ENCODE results near the gene CYP27C1.

CYP27C1 gene

DNA sequence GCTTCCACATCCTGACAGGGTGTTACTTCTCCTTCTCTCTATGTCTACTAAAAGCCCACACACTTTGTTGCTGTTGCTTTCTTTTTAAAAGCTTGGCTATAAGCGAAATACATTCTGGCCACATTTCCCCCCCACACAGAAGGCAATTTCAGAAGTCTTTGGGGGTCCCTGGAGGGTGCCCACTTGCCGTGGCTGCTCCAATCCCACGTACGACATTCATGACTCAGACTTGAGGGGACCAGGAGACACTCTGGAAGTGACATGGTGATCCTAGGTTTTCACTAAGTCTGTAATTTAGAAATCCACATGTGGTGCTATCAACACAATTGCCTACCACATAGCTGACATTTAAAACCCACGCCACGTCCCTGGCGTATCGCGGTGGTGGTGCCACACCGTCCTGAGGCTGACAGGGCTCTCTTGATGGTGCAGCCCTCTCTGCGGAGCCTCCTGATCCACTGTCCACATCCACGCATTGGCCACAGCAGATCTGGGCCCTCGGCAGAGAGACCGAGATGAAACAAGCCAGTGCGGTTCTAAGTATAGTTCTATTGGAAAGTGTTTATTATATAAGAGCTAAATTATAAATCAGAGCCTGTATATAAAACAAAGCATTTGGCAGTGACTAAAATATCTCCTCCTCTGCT is 42.4 kb downstream of the CYP27C1 start:
- H4K20me1 ChIP-seq (ENCODE audit: control insufficient read depth, insufficient read depth, low read depth, low read length), result no peaks in the 10 kb centered on the region
- H3K9me2 ChIP-seq (replicated peaks; ENCODE audit: control insufficient read depth, low read length), result no peaks in the 10 kb centered on the region
- H3F3A ChIP-seq (ENCODE audit: control insufficient read depth, insufficient read depth), result no peaks in the 10 kb centered on the region
- H3K4me1 ChIP-seq (ENCODE audit: control insufficient read depth, low read length), result no peaks in the 10 kb centered on the region
- H3K4me2 ChIP-seq (ENCODE audit: low read length), result no peak overlapping the region
- TF ChIP-seq, protein P1, sequence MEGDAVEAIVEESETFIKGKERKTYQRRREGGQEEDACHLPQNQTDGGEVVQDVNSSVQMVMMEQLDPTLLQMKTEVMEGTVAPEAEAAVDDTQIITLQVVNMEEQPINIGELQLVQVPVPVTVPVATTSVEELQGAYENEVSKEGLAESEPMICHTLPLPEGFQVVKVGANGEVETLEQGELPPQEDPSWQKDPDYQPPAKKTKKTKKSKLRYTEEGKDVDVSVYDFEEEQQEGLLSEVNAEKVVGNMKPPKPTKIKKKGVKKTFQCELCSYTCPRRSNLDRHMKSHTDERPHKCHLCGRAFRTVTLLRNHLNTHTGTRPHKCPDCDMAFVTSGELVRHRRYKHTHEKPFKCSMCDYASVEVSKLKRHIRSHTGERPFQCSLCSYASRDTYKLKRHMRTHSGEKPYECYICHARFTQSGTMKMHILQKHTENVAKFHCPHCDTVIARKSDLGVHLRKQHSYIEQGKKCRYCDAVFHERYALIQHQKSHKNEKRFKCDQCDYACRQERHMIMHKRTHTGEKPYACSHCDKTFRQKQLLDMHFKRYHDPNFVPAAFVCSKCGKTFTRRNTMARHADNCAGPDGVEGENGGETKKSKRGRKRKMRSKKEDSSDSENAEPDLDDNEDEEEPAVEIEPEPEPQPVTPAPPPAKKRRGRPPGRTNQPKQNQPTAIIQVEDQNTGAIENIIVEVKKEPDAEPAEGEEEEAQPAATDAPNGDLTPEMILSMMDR (IDR thresholded peaks at IDR 0.05; ENCODE audit: low read depth, low read length, poor library complexity, severe bottlenecking), result no peak
- TF ChIP-seq EZH2phosphoT487 (IDR thresholded peaks at IDR 0.05; ENCODE audit: borderline replicate concordance, low read length), result no peak
- no peaks in the 10 kb centered on the region for H3K9me3 ChIP-seq (ENCODE audit: control insufficient read depth, insufficient read depth, low read length)
- no peak overlapping the region for H3K4me3 ChIP-seq (ENCODE audit: low read length)
- H3K27ac ChIP-seq (ENCODE audit: low read depth, low read length), result no peak overlapping the region
- H3K36me3 ChIP-seq (ENCODE audit: control insufficient read depth, low read length), result no peaks in the 10 kb centered on the region
- H3K27me3 ChIP-seq (ENCODE audit: control insufficient read depth, low read length), result peaks cover 8% of the 10 kb centered on the region; the same call in 1 of the 2 replicates
- no peaks in the 10 kb centered on the region for H3K79me2 ChIP-seq (ENCODE audit: control insufficient read depth, low read length)

DNA sequence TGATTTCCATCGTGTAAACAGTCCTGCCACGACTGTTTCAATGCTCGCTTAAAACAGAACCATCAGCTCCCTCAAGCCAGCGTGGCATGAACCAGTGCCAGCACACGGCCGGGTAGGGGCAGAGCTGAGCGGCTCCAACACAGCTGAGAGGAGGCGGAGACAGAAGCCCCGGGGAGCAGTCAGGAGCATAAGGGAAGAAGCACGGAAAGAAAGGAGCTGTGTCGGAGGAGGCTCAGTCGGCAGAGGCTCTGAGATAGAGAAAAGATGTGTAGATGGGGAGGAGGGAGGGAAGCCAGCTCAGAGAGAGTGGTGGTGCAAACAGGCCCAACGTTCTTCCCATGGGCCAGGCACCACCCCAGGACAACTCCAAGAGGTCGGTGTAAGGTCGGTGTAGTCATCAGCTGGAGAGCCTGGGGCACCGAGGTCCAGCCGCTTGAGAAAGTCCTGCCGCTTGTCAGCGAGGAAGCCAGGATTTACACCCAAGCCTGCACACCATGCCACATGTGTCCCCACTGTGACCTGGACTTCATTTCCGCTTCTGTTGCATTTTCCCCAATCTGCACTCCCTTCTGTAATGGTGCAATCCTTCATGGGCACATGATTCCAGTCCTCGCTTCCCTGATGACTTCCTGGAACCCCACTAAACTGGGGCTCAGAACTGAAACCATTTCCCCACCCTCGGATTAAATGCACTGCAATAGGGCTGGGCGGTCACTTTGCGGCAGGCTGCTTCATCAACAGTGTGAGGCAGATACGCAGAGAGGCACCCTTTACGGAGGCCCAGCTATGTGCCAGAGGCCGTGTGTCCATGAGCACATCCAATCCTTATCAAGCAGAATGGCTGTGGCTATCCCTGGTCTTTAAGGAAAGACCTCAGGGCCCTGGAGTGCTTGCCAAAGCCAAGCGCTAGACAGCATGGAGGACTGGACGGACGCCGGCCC is 43.5 kb downstream of the CYP27C1 start:
- H3K9me3 ChIP-seq (ENCODE audit: control insufficient read depth, insufficient read depth, low read length), result no peaks in the 10 kb centered on the region
- H3K4me1 ChIP-seq (ENCODE audit: control insufficient read depth, low read length), result no peaks in the 10 kb centered on the region
- TF ChIP-seq, protein P1 (IDR thresholded peaks at IDR 0.05; ENCODE audit: low read depth, low read length, poor library complexity, severe bottlenecking), result no peak
- TF ChIP-seq EZH2phosphoT487 (IDR thresholded peaks at IDR 0.05; ENCODE audit: borderline replicate concordance, low read length), result no peak
- H3K4me3 ChIP-seq (ENCODE audit: low read length), result no peak overlapping the region
- no peaks in the 10 kb centered on the region for H3F3A ChIP-seq (ENCODE audit: control insufficient read depth, insufficient read depth)
- no peaks in the 10 kb centered on the region for H4K20me1 ChIP-seq (ENCODE audit: control insufficient read depth, insufficient read depth, low read depth, low read length)
- no peak overlapping the region for H3K4me2 ChIP-seq (ENCODE audit: low read length)
- no peaks in the 10 kb centered on the region for H3K9me2 ChIP-seq (replicated peaks; ENCODE audit: control insufficient read depth, low read length)
- H3K27me3 ChIP-seq (ENCODE audit: control insufficient read depth, low read length), result peaks cover 7% of the 10 kb centered on the region; the same call in 1 of the 2 replicates
- no peaks in the 10 kb centered on the region for H3K79me2 ChIP-seq (ENCODE audit: control insufficient read depth, low read length)
- H3K27ac ChIP-seq (ENCODE audit: low read depth, low read length), result no peak overlapping the region
- H3K36me3 ChIP-seq (ENCODE audit: control insufficient read depth, low read length), result no peaks in the 10 kb centered on the region

DNA sequence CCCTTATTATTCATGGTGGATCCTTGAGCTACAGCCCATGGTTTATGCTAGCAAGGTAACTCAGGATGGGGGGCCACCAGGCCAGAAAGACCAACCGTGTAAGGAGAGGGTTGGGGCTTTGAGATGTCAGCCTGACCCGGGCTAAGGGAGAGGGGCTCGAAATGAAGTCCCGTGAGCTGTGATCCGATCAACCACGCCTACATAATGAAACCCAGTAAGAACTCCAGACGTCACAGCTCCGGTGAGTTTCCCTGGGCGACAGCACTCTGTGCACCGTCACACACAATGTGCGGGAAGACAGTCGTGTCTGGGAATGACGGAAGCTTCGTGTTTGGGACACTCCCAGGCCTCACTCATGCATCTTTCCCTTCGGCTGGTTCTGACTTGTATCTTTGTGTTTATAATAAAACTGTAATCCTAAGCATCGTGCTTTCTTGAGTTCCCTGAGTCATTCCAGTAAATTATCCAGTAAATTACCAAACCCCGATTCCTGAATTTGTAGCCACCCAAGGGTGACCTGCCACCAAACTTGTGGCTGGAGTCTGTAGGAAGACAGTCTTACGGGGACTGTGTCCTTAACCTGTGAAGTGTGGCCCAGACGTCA is 44.2 kb downstream of the CYP27C1 start:
- TF ChIP-seq EZH2phosphoT487 (IDR thresholded peaks at IDR 0.05; ENCODE audit: borderline replicate concordance, low read length), result no peak
- TF ChIP-seq, protein P1 (IDR thresholded peaks at IDR 0.05; ENCODE audit: low read depth, low read length, poor library complexity, severe bottlenecking), result no peak
- H3K4me2 ChIP-seq (ENCODE audit: low read length), result no peak overlapping the region
- H3K27ac ChIP-seq (ENCODE audit: low read depth, low read length), result no peak overlapping the region
- 0 out of 2 replicates have a peak, but pooled peaks cover 5% of the 10 kb centered on the region for H3K27me3 ChIP-seq (ENCODE audit: control insufficient read depth, low read length)
- no peak overlapping the region for H3K4me3 ChIP-seq (ENCODE audit: low read length)
- no peaks in the 10 kb centered on the region for H3K9me2 ChIP-seq (replicated peaks; ENCODE audit: control insufficient read depth, low read length)
- H3K9me3 ChIP-seq (ENCODE audit: control insufficient read depth, insufficient read depth, low read length), result no peaks in the 10 kb centered on the region
- H3F3A ChIP-seq (ENCODE audit: control insufficient read depth, insufficient read depth), result no peaks in the 10 kb centered on the region
- H3K36me3 ChIP-seq (ENCODE audit: control insufficient read depth, low read length), result no peaks in the 10 kb centered on the region
- H4K20me1 ChIP-seq (ENCODE audit: control insufficient read depth, insufficient read depth, low read depth, low read length), result no peaks in the 10 kb centered on the region
- H3K4me1 ChIP-seq (ENCODE audit: control insufficient read depth, low read length), result no peaks in the 10 kb centered on the region
- no peaks in the 10 kb centered on the region for H3K79me2 ChIP-seq (ENCODE audit: control insufficient read depth, low read length)
